Astrocyte of the cerebellum (primary cell): Measurements from ENCODE around the gene FOXP1.

ENCODE experiments used
- DNase-seq: peaks from one replicate; pipeline ENCODE4 v3.0.0-alpha.2; 2011; ENCODE audit warnings: low read depth
- H3K4me3 ChIP-seq: 2 replicates; pipeline ENCODE4 v1.5.1; 2011; ENCODE audit warnings: mild to moderate bottlenecking, low read depth, low read length, moderate library complexity
- CTCF ChIP-seq: IDR thresholded peaks from 2 replicates; pipeline ENCODE4 v1.5.1; 2012; ENCODE audit warnings: low read length, low read depth, moderate library complexity, mild to moderate bottlenecking; ENCODE audit errors: missing control alignments
- in situ Hi-C: cut with HindIII; loops from 2 replicates; pipeline ENCODE4 v1.10.0; 2017; ENCODE audit warnings: low sequenced_read_pairs

FOXP1 gene

DNA sequence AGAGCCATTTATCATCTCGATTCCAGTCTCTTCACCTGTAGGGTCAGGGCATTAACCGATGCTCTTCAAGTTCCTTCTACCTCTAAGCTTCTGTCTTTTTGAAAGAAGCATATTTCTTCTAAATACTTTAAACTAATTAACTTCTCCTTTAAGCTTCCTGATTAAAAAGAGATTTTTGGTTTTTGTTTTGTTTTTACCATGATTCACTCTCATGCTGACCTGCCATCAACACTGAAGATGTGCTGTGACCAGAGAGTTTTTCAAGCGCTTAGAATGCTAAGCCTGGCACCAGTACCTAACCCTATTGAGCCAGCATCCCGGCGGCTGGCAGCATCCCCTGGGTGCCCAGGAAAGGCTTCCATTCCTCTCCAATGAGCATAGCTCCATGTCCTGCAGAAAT, 89.3 kb downstream of the FOXP1 start:
- no peak overlapping the region for H3K4me3 ChIP-seq
- in situ Hi-C loops, result no loop called here
- DNase-seq, result no peak

GRCh38 chr3:71492974-71493771, 90.4 kb downstream of the FOXP1 start:
- DNase-seq, result no peak
- H3K4me3 ChIP-seq, result no peak overlapping the region
- TF ChIP-seq CTCF, result no peak
- in situ Hi-C loops, result no loop called here

More for the DNA sequence above, 89.3 kb downstream of the FOXP1 start:
- TF ChIP-seq CTCF, result no peak

- no peak for TF ChIP-seq CTCF
- in situ Hi-C loops, result no loop called here
- no peak overlapping the region for H3K4me3 ChIP-seq
- DNase-seq, result no peak
Observed at GRCh38 chr3:71492566-71492965, 91.0 kb downstream of the FOXP1 start.

- DNase-seq, result no peak
- in situ Hi-C loops, result no loop called here
- no peak overlapping the region for H3K4me3 ChIP-seq
- TF ChIP-seq CTCF, result no peak
Observed at GRCh38 chr3:71491154-71491752, 92.3 kb downstream of the FOXP1 start.

DNA sequence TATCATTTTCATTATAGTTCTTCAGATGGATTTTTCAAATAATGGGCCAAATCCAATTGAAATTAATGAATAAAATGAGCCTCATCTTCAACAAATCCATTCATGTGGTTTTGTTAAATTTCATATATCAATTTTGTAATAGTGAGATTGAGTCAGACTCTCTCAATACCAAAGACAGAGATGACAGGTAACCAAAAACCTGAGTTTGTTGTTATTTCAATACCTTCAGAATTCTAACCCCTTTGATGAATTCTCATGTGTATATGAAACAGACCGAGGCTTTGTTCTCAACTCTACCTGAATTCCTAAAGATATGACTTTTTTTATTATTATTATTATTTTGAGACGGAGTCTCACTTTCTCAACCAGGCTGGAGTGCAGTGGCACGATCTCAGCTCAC, 92.8 kb downstream of the FOXP1 start:
- in situ Hi-C loops, result no loop called here
- no peak overlapping the region for H3K4me3 ChIP-seq
- no peak for TF ChIP-seq CTCF
- DNase-seq, result no peak

GRCh38 chr3:71489315-71489761, 94.2 kb downstream of the FOXP1 start:
- in situ Hi-C loops, result no loop called here
- DNase-seq, result no peak
- TF ChIP-seq CTCF, result no peak
- H3K4me3 ChIP-seq, result no peak overlapping the region
